IPS-18c (cell line): ENCODE measurements around the gene IFI6.
"Not testable (repeated sequence)": the region's sequence is repeated elsewhere in the genome, so short reads cannot be mapped to it uniquely, and the experiment has no call there.

Experiments used
- H3K4me3 ChIP-seq: 2 replicates; pipeline ENCODE4 v1.7.0; 2013; ENCODE audit warnings: low read depth, mild to moderate bottlenecking, low read length, moderate library complexity; ENCODE audit not compliant: insufficient read depth
- H3K9me3 ChIP-seq: one replicate; pipeline ENCODE4 v1.6.1; 2013; ENCODE audit warnings: mild to moderate bottlenecking, low read length, moderate library complexity; ENCODE audit not compliant: control insufficient read depth, insufficient read depth

The IFI6 gene

GRCh38 chr1:27638805-27639204, 33.2 kb downstream of the IFI6 start:
- H3K9me3 ChIP-seq: no peaks in the 10 kb centered on the region
- no peak overlapping the region for H3K4me3 ChIP-seq

GRCh38 chr1:27638047-27638734, 33.8 kb downstream of the IFI6 start:
- H3K4me3 ChIP-seq: no peak overlapping the region
- no peaks in the 10 kb centered on the region for H3K9me3 ChIP-seq

- no peak overlapping the region; the same call in 1 of the 2 replicates for H3K4me3 ChIP-seq
- no peaks in the 10 kb centered on the region for H3K9me3 ChIP-seq
These were observed 36.4 kb downstream of the IFI6 start for GRCh38 chr1:27635396-27636142.

GRCh38 chr1:27634985-27635367, 37.0 kb downstream of the IFI6 start, which contains the start of gene FGR:
FGR (minus strand) TSS chr1:27635185; CDS start chr1:27623916, 11,269 bp downstream.
- H3K4me3 ChIP-seq: peak within 1 kb of the TSS; percentile 52
- H3K9me3 ChIP-seq: no peaks in the 10 kb centered on the region

GRCh38 chr1:27634177-27634984, 37.6 kb downstream of the IFI6 start:
- Histone ChIP-seq H3K4me3 (peak overlapping the region; percentile 52), H3K9me3 (no peaks in the 10 kb centered on the region)

GRCh38 chr1:27633640-27634176, 38.3 kb downstream of the IFI6 start:
- peak overlapping the region; percentile 52 for H3K4me3 ChIP-seq
- H3K9me3 ChIP-seq: no peaks in the 10 kb centered on the region

DNA sequence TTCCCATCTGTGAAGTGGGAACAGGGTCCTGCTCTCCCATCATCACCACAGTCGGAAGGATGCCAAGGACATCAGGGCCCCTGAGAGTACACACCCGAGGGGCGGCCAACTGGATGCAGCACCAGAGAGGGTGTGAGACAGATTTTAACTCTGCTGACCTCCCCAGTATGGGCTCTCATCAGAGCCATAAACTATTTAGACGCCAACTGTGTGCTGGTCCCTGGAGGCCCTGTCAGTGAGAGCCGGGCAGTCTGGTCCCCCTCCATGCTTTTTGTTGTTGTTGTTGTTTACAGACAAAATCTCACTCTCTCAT, 38.7 kb downstream of the IFI6 start:
- Histone ChIP-seq H3K9me3 (no peaks in the 10 kb centered on the region), H3K4me3 (no peak overlapping the region)

- Histone ChIP-seq H3K9me3 (no peaks in the 10 kb centered on the region), H3K4me3 (no peak overlapping the region)
These were observed 39.4 kb downstream of the IFI6 start for GRCh38 chr1:27632387-27633297.

GRCh38 chr1:27630859-27631491, 41.0 kb downstream of the IFI6 start:
- Histone ChIP-seq H3K4me3 (no peak overlapping the region), H3K9me3 (no peaks in the 10 kb centered on the region)

DNA sequence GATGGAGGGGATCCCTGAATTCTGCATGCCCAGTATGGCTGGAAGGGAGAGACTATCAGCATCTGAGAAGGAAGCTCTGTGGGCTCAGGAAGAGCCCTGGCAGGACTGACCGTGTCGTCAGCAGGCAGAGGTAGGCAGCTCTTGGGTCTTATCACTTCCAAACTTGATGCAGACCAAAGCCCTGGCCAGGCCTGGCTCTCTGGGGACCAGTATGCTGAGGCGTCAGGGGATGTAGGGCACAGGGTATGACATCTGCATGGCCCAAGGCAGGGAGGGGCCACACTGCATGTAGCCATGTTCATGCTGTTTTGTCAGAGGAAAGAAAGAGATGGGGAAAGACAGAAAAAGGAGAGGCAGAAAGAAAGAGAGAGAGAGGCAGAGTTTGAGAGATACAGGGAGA, 43.3 kb downstream of the IFI6 start:
- no peak overlapping the region for H3K4me3 ChIP-seq
- no peaks in the 10 kb centered on the region for H3K9me3 ChIP-seq

DNA sequence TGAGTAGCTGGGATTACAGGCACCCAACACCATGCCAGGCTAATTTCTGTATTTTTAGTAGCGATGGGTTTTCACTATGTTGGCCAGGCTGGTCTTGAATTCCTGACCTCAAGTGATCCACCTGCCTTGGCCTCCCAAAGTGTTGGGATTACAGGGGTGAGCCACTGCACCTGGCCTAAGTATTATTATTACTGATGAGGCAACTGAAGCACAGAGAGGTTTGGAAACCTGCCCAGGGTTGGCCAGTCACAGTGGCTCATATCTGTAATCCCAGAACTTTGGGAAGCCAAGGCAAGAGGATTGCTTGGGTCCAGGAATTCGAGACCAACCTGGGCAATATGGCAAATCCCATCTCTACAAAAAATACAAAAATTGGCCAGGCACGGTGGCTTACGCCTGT, 44.3 kb downstream of the IFI6 start:
- not testable (repeated sequence) for H3K4me3 ChIP-seq, H3K9me3 ChIP-seq

- no peaks in the 10 kb centered on the region for H3K9me3 ChIP-seq
- no peak overlapping the region for H3K4me3 ChIP-seq
These were observed 44.9 kb downstream of the IFI6 start for GRCh38 chr1:27627061-27627460.

DNA sequence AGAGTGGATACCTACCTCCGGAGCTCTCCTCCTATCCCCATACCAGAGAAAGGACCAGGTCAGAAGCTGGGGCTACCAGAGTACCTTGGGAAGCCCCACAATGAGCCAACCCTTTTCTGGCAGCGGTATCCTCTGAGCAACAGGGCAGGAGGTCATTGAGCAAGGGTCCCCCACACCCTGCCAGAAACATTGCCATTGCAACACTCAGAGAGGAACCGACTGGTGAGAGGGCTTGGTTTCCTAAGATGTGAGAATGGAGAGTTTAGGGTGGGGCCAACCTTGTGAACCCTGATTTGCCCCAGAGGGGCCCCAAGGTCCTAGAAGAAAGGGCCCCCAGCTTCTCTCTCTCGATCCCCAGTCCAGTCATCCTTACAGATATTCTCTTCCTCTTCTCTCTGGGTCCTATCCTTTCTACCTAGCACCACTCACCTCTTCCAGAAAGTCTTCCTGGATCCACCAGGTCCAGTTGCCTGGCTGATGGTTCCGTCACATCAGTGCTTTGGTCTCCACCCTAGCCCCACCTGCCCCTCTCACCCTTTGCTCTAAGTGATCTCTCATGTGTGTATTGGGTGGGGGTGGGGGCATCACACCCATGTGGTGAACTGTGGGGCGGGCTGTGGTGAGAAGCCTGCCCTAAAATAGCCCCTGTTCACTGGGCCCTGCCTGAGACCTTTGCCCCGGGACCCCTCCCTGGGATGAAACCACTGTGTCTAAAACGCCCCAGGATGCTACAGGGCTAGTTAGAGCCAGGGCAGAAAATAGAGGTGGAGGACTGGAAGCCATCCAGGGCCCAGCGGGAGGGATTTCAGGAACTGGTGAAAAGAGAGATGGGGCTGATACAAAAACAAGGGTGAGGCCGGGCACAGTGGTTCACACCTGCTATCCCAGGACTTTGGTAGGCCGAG, 45.7 kb downstream of the IFI6 start:
- H3K4me3 ChIP-seq: no peak overlapping the region
- H3K9me3 ChIP-seq: no peaks in the 10 kb centered on the region

DNA sequence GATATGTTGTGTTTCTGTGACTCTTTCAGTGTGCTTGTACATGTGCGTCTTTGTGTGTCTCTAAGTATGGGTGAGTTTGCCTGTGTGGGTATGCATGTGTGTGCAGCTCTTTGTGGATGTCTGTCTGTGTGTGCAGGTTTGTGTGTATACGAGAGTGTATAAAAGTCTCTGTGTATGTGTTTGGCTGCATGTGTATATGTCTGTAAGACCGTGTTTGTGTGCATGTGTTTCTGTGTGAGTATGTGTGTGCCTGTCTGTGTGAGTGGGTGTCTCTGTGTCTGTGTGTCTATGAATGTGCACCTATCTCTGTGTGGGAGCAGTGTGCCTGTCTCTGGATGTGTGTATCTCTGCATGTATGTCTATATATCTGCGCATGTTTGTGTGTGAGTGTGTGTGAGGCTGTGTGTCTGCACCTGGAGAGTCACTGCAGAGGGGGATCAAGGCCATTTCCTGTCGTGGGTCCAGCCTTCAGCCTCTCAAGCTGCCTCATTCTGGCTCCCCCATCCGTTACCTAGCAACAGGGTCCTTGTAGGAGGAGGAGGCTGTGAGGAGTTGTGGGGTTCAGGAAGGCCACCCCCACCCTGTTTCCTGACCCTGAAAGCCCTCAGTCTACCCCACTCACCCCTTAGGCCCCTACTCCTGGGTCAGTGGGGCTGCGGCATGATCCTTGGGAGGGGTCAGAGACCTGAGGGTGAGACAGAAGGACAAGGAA, 47.4 kb downstream of the IFI6 start:
- H3K4me3 ChIP-seq: no peak overlapping the region
- H3K9me3 ChIP-seq: no peaks in the 10 kb centered on the region
